Gastroesophageal sphincter (tissue), 3 donors: ENCODE data around the gene RNF152.

Experiments
- CTCF ChIP-seq, 4 experiments: fragments of 200-600 bp in 2 of 4; fragments of 450-650 bp in 2 of 4; sonication (generic) in 1 of 4; IDR thresholded peaks; one replicate each; pipeline ENCODE4 v1.5.1; 2017 to 2019; ENCODE audit warnings: antibody characterized with exemption in 4 of 4, mild to moderate bottlenecking in 2 of 4, moderate library complexity in 2 of 4
- EP300 ChIP-seq: sonication (generic); formaldehyde crosslinking; IDR thresholded peaks from one replicate; pipeline ENCODE4 v1.6.1; 2017; ENCODE audit warnings: antibody characterized with exemption, mild to moderate bottlenecking
- POLR2A ChIP-seq, 2 donors: fragments of 450-650 bp; IDR thresholded peaks; one replicate each; pipeline ENCODE4 v1.6.1; 2017; ENCODE audit warnings: antibody characterized with exemption in 2 of 2, mild to moderate bottlenecking in 2 of 2, moderate library complexity in 1 of 2
- POLR2AphosphoS5 ChIP-seq: sonication (generic); formaldehyde crosslinking; IDR thresholded peaks from one replicate; pipeline ENCODE4 v1.6.1; 2017; ENCODE audit warnings: antibody characterized with exemption

GRCh38 chr18:61842146-61842545 is 50.7 kb downstream of the RNF152 start:
- TF ChIP-seq CTCF (IDR thresholded peaks at IDR 0.05) (no peak), POLR2AphosphoS5 (no peak), POLR2A (IDR thresholded peaks at IDR 0.05) (no peak), EP300 (no peak)
